ENCODE measurements around the gene SMARCC1.
"Not testable (repeated sequence)": the region's sequence is repeated elsewhere in the genome, so short reads cannot be mapped to it uniquely, and the experiment has no call there.

The SMARCC1 gene

DNA sequence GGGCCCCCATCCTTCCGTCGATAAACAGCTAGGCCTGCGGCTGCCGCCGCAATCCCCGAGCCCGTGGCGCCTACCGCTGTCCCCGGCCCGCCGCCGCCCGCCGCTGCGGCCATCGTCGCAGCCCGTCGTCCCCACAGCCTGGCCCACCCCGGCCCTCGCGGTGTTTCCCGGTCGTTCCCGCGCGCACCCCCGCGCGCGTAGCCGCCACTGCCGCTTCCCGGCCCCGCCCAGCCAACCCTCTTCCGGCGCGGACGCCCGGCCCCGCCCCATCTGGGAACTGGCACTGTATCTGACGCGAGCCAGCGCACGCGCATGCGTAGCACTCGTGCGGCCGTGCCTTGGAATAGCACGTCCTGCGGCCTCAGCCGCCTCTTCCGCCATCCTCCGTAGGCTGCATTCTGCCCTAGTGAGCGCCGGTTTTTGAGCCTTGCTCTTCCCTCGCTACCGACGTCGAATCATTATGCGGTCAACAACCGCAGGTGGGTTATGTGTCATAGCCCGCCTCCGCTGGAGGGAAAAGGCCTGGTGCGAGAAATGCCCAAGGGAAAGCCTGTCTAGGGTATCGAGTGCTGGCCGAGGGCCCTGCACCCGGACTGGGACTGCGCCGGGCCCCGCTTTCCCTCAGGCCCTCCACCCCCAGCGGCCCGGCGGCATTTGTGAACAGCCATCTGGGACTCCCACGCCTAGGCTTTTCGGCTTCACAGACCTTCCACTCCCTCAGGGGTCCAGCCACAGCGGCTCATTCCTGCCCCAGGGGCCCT is at the start of gene SMARCC1:
Gene SMARCC1, minus strand, starts transcription at position 209 of the 761 bp plus-strand sequence. Its CDS starts 96 bp downstream, at position 113.
- DNase-seq (ENCODE audit: low read depth in 2 of 2) = peak; percentile 91 to 93

DNA sequence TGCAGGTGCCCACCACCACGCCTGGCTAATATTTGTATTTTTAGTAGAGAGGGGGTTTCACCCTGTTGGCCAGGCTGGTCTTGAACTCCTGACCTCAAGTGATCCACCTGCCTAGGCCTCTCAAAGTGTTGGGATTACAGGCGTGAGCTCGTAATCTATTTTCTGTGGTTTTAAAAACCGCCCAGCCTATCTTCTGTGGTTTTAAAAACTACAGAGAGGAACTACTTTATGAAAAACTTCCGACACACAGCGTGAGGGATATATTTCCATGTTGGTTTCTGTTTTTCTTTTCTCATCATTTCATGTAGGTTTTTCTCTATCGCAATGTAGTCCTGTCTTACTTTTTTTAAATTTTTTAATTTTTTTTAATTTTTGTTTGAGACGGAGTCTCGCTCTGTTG is 47.8 kb upstream of the SMARCC1 start:
- DNase-seq (ENCODE audit: low read depth in 2 of 2) = not testable (repeated sequence)

DNA sequence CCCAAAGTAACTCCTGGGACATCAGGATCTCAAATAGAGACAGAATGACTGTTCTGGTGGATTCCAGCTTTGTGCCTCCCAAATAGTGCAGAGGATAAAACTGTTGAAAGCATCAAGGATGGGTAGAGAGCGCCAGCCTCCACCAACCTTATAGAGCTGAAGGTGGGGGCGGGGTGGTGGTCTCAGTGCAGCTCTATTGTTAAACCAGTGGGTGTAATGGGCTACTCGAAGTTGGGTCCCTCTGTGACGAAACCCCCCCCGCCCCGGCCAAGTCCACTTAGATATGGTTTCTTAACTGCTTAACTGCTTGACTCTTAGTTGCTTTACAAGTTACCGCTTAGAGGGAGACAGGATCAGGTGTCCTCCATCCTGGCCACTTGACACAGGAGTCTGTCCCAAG is 43.9 kb upstream of the SMARCC1 start:
- DNase-seq (ENCODE audit: low read depth in 2 of 2) = no peak

DNA sequence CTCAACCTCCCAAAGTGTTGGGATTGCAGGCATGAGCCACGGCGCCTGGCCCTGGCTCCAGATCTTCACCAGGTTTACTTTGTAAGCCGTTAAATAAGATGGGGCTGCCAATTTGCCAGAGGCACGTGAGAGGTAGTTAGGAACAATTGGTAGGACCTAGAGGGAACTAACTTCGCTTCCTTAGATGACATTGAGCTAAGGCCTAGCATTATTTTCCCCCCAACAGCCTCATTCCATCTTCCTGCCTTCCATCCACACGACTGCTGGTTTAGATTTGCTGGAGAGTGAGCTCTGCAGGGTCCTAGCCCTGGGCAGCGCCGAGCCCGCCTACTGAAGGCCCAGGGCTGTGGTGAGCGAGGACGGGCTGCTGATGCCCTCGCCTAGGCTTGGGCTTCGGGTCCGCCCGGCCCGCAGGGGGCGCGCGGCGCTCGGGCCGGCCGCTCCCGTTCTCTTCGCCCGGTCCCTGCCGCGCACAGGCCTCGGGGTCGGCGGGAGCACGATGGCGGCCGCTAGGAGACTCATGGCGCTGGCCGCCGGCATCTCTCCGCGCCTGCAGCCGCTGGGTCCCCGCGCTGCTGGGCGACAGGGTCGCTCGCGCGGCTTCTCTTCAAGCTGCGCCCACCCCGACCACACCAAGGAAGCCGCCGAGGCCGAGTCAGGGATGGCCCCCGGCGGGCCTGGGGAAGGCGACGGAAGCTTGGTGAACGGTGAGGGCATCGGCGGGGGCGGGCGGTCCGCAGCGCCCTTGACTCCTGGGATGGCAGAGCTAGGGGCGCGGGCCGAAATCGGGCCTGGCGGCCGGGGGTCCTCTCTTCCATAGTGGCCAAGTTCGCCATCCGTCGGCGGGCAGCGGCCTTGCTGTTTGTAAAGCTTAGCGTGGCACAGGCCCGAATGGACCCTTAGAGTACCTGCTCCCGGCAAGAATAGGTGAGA is 43.1 kb upstream of the SMARCC1 start:
- peak; percentile 49 to 60 for DNase-seq (ENCODE audit: low read depth in 2 of 2)

DNA sequence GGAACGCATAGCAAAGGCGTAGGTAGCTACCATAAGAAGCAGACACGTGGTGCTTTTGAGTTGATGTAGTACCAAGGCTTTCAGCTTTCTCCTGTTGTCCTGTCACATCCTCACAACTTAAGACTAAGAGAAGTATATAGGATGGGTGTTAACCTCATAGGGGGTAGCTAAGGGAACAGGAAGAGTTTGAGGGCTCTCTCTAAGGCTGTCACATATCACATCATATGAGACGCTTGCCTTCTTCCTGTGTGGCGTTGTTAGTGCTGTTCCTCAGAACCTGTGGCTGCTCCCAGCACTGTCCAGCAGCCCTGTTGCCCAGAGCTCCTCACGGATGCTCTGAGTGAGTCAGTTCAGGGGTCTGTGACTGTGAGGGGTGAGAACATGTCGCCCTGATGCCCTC is 35.9 kb upstream of the SMARCC1 start:
- no peak for DNase-seq (ENCODE audit: low read depth in 2 of 2)

DNA sequence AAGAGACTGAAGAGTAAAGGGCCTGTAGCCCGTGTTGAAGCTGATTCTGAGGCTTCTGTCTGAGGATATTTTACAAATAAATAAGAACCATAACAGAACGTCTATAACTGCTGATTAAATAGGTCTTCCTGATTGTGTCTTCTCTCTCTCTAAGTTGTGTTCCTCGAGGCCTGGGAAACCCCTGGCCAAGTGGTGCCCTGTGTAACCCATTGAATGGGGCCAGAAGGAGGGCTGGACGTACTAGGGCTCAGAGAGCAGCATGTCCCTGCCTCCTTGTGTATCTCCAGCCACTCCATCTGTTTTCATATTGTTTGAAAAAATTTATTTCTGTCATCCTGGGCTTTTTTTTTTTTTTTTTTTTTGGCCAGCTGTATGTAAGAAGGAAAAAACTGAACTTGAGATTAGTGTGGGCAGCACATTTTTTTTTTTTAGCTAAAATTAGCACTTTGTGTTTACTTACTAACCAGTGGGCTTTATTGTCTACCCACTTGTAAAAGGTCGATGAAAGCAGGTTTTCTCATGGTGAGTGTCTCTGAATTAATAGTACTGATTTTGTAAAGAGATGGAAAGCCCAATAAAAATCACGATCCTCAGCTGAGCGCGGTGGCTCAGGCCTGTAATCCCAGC is 32.0 kb upstream of the SMARCC1 start:
- DNase-seq (ENCODE audit: low read depth in 2 of 2) = no peak

DNA sequence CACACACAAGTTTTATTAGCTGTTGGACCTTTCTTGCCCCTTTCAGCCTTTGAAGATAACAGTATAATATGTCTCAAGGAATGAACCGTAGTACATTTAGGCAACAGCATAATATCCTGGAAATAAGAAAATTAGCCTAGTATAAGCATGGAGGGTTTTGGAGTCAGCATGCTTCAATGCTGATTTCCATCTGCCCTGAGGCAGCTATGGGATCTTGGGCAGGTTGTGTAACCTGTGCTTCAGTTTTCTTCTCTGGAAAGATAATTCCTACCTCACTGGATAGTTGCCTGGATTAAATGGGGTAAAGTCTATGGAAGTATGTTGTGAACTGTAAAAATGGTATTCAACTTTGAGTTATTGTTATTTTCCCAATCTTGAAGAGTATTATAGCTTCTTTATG is 22.9 kb upstream of the SMARCC1 start:
- DNase-seq (ENCODE audit: low read depth in 2 of 2) = no peak

DNA sequence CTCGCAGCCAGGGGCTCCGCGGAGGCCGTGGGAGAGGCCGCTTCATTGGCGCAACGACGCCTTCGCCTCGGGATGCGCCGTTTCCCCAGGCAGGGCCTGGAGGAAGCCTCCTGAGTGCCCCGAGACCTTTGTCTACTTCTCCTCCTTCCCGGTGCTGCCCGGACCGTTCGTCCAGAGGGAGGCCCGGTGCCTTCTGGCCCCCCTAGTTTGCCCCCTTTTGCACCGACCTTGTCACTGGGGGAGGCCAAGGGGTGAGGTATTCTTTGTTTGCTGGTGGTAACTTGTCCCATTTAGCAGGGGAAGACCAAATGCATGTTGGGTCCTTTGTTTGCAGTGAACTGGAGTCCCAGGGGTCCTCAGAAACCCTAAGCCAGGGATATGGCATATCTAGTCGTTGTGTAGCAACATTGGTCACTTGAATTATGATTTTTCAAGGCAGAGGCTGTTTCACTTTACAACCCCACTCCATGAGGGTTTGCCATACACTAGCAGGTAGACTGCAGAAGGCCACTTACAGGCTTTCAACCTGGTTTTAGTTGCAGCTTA is 21.9 kb upstream of the SMARCC1 start:
- DNase-seq (ENCODE audit: low read depth in 2 of 2) = no peak

DNA sequence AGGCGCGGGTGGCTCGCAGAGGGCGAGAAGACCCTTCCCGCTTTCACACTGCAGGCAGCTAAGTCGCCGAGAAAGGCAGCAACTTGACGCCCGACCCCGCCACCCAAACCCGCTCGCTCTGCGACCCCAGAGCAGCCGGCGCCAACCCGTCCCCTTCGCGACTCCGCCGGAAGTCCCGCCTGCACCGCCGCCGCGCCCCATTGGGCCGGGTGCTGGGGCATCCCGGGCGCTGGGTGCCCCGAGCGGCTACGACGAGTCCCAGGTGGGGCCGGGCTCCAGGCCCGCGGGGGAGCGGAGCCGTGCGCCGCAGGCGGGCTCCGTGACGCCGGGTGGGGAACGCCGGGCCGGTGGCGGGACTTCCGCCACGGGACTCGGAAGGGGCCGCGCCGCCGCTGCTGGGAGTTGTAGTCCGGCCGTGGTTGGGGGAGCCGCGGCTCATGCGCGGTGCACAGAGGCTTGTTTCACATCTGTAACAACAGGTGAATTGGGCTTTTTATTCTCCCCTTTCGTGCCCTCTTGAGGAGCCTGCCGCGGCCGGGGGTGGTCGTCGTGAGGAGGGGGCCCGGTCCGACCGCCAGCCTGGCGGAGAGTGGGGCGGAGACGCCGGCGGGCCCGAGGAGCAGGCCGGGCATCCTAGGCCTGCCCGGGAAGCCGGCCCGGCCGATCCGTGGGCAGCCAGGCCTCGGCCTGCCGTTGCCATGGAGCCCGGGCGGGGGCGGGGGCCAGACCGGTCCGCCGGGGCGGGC is 21.2 kb upstream of the SMARCC1 start, which contains the start of gene DHX30:
Gene DHX30, plus strand, starts transcription at position 405 of the 746 bp plus-strand sequence. CDS start 7,546 bp downstream, outside the sequence.
- DNase-seq (ENCODE audit: low read depth in 2 of 2) = peak; percentile 41 to 50

DNA sequence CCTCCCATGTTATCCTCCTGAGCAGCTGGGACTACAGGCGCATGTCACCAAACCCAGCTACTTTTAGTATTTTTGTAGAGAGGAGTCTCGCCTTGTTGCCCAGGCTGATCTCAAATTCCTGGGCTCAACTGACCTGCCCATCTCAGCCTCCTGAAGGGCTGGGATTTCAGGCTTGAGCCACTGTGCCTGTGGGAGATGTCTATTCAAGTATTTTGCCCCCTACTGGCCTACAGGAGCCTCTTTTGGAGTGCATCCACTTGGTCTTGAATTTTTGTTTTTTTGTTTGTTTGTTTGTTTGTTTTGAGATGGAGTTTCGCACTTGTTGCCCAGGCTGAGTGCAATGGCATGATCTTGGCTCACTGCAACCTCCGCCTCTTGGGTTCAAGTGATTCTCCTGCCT is 18.0 kb upstream of the SMARCC1 start:
- DNase-seq (ENCODE audit: low read depth in 2 of 2) = no peak

DNA sequence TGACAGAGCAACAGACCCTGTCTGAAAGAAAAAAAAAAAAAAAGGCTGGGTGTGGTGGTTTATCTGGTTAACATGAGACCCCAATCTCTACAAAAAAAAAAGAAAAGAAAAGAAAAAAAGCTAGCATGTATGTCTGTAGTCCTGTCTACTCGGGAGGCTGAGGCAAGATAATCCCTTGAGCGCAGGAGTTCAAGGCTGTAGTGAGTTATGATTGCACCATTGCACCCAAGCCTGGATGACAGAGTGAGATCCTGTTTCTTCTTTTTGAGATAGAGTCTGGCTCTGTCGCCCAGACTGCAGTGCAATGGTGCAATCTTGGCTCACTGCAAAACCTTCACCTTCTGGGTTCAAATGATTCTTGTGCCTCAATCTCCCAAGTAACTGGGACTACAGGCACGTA is 12.9 kb upstream of the SMARCC1 start:
- no peak for DNase-seq (ENCODE audit: low read depth in 2 of 2)

DNA sequence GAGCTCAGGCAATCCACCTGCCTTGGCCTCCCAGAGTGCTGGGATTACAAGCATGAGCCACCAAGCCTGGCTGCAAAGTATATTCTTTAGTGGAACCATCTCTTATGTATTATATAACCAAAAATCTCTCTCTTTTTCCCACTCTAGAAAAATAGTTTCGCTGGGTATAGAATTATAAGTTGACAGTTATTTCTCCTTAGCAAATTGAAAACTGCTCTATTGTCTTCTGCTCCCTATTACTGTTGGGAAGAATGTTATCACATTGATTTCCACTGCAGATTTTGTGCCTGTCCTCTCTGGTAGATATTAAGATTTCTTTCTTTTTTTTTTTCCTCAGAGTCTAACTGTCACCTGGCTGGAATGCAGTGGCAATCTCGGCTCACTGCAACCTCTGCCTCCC is 11.0 kb upstream of the SMARCC1 start:
- DNase-seq (ENCODE audit: low read depth in 2 of 2) = no peak

DNA sequence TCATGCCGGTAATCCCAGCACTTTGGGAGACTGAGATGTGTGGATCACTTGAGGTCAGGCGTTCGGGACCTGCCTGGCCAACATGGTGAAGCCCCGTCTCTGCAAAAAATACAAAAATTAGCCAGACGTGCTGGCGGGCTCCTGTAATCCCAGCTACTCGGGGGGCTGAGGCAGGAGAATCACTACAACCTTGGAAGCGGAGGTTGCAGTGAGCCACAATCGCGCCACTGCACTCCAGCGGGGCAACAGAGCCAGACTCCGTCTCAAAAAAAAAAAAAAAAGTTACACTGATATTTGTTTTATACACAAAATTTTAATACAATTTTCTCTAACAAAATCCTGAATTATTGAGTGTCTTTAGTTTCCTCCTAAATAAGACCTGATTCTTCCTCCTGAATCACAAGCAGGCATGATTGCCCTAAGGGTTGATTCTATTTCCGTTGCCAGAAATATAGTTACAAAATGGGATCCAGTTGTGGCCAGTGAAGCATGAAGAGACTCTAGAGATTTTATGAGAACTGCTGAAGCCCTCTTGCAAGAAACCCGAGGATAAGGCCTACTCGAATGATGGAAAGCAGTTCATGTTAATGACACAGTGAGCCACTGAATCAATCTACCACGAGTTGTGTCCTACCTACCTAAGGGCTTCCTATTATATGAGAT is 9.6 kb upstream of the SMARCC1 start:
- no peak for DNase-seq (ENCODE audit: low read depth in 2 of 2)

DNA sequence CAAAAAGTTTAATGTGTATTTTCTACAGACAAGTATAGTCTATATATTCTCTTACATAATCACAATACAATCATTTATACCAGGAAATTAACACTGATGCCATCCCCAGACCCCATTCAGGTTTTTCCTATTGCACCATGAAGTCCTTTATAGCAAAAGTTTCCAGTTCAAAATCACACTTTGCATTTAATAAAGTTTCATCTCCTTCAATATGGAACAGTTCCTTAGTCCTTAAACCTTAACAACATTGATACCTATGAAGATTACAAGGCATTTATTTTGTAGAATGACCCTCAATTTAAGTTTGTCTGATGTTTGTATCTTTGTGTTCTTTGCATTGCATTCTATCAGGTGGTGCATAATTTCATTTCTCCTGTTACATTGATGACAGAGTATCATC is 2.0 kb upstream of the SMARCC1 start:
- no peak for DNase-seq (ENCODE audit: low read depth in 2 of 2)

DNA sequence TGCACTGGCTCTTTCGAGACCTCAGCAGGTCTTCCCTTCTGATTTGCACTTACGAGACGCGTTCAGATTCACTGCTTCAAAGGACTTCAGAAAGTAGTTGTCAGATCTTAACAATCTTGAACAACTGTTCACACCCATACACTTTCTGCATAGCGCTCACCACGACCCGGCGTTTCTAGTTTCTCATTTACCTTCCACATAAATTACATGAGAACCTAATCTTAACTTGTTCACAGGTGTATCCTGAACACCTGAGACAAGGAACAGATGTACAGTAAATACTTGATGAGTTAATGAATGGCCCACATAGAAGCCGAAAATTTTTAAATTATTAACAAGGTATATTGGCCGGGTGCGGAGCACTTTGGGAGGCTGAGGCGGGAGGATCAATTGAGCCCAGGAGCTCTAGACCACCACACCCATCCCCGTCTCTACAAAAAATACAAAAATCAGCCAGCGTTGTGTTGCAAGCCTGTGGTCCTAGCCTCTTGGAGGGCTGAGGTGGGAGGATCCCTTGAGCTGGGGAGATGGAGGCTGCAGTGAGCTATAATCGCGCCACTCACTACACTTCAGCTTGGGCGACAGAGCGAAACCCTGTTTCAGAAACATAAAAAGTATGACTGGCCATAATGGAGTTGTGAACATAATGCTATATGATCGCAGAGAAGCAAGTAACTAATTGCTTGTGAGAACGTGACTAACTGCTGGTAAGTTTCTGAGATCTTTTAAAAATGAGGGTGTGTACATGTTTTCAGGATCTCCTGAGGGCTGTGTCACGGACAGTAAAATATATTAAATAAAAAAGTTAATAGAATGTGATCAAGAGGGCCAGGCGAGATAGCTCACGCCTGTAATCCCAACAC is 984 bp upstream of the SMARCC1 start:
- no peak for DNase-seq (ENCODE audit: low read depth in 2 of 2)

DNA sequence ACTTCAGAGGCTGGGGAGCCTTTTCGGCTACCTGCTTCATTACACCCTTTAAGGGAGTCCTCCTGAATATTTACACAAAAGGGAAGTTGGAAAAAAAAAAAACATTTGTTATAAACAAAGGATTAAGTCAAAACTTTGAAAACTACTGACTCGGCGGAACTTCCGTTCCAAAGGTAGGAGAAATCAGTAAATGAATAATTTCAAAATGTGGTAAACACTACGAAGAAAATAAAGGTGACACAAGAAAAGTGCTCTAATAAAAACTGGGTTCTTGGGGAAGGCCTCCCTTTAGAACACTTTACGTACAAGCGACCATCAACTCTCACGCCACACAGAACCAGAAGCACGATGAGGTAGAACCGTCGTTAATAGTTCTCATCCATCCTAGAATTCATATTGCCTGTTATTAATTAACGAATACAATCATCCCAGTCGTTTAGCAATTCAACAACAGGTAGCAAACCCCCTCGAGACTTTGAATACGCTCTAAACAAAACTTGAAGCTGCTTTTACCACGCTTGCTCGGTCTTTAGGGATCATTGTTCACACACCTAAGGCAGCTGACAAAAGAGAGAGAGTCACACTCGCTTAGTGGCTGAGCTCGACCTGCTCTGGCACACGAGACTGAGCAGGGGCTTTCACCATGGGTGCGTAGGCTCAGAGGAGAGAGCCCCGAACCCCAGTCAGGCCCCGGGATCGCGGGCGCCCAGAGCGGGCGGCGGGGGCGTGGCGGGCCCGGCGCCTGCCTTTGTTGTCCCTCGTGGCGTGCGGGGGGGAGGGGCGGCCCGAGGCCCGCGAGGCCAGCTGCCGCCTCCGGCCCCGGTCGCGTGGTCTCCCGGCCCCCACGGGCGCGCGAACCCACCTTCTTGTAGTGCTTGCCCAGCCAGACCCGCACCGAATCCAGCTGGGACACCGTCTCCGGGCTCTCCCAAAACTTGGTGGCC is 680 bp downstream of the SMARCC1 start:
- no peak for DNase-seq (ENCODE audit: low read depth in 2 of 2)

DNA sequence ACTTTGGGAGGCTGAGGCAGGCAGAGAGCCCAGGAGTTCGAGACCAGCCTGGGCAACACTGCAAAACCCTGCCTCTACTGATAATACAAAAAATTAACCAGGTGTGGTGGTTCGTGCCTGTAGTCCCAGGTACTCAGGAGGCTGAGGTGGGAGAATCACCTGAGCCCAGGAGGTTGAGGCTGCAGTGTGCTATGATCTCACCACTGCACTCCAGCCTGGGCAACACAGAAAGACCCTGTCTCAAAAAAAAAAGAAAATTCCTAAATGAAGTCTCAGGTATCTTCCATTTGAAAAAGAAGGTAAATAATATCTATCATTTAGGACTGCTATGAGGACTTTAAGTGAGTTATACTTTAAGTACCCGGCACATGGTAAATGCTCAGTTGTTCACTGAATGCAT is 2.9 kb downstream of the SMARCC1 start:
- DNase-seq (ENCODE audit: low read depth in 2 of 2) = no peak

DNA sequence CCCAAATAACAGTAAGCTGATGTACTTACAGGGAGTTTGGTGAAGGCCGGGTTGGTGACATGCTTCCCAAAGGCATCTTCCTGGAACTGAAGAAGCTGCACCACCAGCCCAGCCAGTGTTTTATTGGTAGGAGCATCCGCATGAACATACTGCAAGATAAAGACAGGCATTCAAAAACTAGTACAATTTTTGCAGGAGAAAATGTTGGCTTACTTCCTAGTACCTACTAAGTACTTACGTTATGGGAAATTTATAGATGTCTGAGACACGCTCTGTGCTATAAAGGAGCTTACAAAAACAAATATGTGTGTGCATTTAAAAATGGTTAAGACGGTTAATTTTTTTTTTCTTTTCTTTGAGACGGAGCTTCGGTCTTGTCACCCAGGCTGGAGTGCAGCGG is 8.9 kb downstream of the SMARCC1 start:
- DNase-seq (ENCODE audit: low read depth in 2 of 2) = no peak

DNA sequence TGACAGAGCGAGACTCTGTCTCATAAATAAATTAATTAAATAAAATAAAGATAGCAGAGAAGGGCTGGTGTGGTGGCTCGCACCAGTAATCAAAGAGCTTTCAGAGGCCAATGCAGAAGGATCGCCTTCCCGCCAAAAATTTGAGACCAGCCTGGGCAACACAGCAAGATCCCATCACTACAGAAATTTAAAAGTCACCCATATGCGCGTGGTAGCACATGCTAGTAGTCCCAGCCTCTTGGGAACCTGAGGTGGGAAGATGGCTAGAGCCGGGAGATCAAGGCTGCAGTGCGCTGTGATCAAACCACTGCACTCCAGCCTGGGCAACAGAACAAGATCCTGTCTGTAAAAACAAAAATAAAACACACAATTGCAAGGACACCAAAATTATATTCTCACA is 9.6 kb downstream of the SMARCC1 start:
- no peak for DNase-seq (ENCODE audit: low read depth in 2 of 2)

Measured in fibroblast of skin of left biceps (primary cell).